IPS-20b (cell line): ENCODE measurements around the gene ZYG11B.
"Not testable (repeated sequence)": the region's sequence is repeated elsewhere in the genome, so short reads cannot be mapped to it uniquely, and the experiment has no call there.

ENCODE experiments used
- H3K27ac ChIP-seq: one replicate; pipeline ENCODE4 v1.5.1; 2013; ENCODE audit warnings: low read length
- H3K27me3 ChIP-seq: 2 replicates; pipeline ENCODE4 v1.6.1; 2013; ENCODE audit warnings: mild to moderate bottlenecking, low read length, inconsistent platforms; ENCODE audit not compliant: insufficient read depth
- H3K36me3 ChIP-seq: 2 replicates; pipeline ENCODE4 v1.6.1; 2013; ENCODE audit warnings: low read depth, mild to moderate bottlenecking, inconsistent platforms, low read length, moderate library complexity; ENCODE audit not compliant: insufficient read depth
- H3K4me1 ChIP-seq: 2 replicates; pipeline ENCODE4 v1.6.1; 2013; ENCODE audit warnings: mild to moderate bottlenecking, control low read depth, inconsistent platforms, low read length, moderate library complexity; ENCODE audit not compliant: insufficient read depth
- H3K4me3 ChIP-seq: 2 replicates; pipeline ENCODE4 v1.5.1; 2013; ENCODE audit warnings: mild to moderate bottlenecking, low read length, inconsistent platforms
- H3K9ac ChIP-seq: 2 replicates; pipeline ENCODE4 v1.6.1; 2013; ENCODE audit warnings: low read depth, mild to moderate bottlenecking, inconsistent platforms, low read length, moderate library complexity
- H3K9me3 ChIP-seq: 2 replicates; pipeline ENCODE4 v1.6.1; 2013; ENCODE audit warnings: mild to moderate bottlenecking, low read depth, low read length, inconsistent platforms; ENCODE audit not compliant: insufficient read depth

The ZYG11B gene

GRCh38 chr1:52862666-52863458, 136.6 kb downstream of the ZYG11B start:
- no peak overlapping the region for H3K9ac ChIP-seq
- no peak overlapping the region for H3K4me3 ChIP-seq
- H3K27ac ChIP-seq = no peak overlapping the region
- H3K27me3 ChIP-seq = no peaks in the 10 kb centered on the region
- H3K4me1 ChIP-seq = peaks cover 5% of the 10 kb centered on the region; the same call in 1 of the 2 replicates
- no peaks in the 10 kb centered on the region for H3K9me3 ChIP-seq
- no peaks in the 10 kb centered on the region; the same call in 1 of the 2 replicates for H3K36me3 ChIP-seq

GRCh38 chr1:52867087-52867863, 141.0 kb downstream of the ZYG11B start:
- H3K9ac ChIP-seq = no peak overlapping the region
- no peak overlapping the region for H3K27ac ChIP-seq
- no peaks in the 10 kb centered on the region; the same call in 1 of the 2 replicates for H3K36me3 ChIP-seq
- peaks cover 5% of the 10 kb centered on the region; the same call in 1 of the 2 replicates for H3K4me1 ChIP-seq
- H3K9me3 ChIP-seq = no peaks in the 10 kb centered on the region
- no peak overlapping the region for H3K4me3 ChIP-seq
- H3K27me3 ChIP-seq = no peaks in the 10 kb centered on the region

- H3K9me3 ChIP-seq, H3K4me1 ChIP-seq, H3K9ac ChIP-seq, H3K4me3 ChIP-seq, H3K36me3 ChIP-seq, H3K27ac ChIP-seq, H3K27me3 ChIP-seq: not testable (repeated sequence)
Observed at GRCh38 chr1:52869727-52870126, 143.5 kb downstream of the ZYG11B start.

GRCh38 chr1:52876843-52877242, 150.6 kb downstream of the ZYG11B start:
- Histone ChIP-seq H3K4me3 (no peak overlapping the region), H3K9ac (no peak overlapping the region), H3K27me3 (no peaks in the 10 kb centered on the region), H3K27ac (no peak overlapping the region), H3K9me3 (no peaks in the 10 kb centered on the region), H3K4me1 (peaks cover 25% of the 10 kb centered on the region; the same call in 1 of the 2 replicates), H3K36me3 (peaks cover 6% of the 10 kb centered on the region; the same call in 1 of the 2 replicates)
